HG03439 (cell line): Measurements from ENCODE around the gene CASK.
"Not testable (repeated sequence)": the region's sequence is repeated elsewhere in the genome, so short reads cannot be mapped to it uniquely, and the experiment has no call there.

Experiments used
- ATAC-seq: cut with Tn5 transposase; IDR thresholded peaks from one replicate; pipeline ENCODE4 v1.9.1; 2021; ENCODE audit warnings: mild to moderate bottlenecking, moderate library complexity; ENCODE audit not compliant: unreplicated experiment

CASK gene

DNA sequence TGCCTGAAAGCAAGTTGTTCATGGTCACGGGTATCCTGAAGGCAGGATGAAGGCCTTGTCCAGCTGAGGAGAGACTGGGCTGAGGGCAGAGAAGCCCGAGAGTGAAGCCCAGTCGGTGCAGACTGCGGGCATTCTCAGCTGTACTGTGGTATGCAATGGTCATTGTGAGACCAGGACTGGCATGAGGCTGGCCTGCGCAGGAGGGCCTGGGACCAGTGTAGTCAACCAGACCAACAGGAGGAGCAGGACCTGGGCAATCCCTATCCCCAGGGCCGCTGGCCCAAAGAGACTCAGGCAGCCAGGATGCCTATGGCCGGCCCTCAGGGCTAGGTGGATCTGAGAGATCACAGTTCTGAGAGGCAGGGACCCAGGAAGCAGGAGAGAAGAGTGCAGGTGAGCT, 394.6 kb downstream of the CASK start:
- no peak for ATAC-seq

DNA sequence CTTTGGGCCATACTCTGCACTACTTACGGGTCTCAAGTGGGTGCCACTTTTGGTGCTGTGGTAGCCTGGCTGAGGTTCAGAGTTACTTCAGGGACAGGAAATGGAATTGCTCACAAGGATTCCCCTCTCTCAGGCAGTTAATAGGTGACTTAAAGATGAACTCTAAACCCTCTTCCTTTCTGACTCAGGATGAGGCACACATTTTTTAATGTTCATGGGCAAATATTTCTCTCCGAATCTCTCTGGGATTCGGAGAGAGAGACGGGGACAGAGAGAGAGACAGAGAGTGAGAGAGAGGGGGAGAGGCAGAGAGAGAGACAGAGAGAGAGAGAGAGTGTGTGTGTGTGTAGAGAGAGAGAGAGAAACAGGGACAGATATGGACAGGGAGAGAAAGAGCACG, 396.4 kb downstream of the CASK start:
- no peak for ATAC-seq

DNA sequence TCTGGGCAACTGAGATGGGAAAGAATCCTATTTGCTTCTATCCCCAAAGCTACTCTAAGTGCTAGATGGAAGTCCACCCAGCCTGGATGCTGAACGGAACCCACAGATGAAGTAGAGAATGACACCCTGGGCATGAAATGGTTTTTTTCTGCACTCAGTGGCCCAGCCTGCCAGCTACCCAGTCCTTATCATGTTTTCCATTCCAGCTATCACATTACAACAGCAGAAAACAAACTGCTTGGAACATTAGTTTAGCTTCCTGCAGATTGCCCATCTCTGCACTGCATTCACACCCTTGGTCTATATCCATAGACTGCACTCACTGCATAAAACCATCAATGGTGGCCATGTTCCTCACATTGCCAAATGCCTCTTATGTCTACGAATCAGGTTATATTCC, 397.1 kb downstream of the CASK start:
- no peak for ATAC-seq

DNA sequence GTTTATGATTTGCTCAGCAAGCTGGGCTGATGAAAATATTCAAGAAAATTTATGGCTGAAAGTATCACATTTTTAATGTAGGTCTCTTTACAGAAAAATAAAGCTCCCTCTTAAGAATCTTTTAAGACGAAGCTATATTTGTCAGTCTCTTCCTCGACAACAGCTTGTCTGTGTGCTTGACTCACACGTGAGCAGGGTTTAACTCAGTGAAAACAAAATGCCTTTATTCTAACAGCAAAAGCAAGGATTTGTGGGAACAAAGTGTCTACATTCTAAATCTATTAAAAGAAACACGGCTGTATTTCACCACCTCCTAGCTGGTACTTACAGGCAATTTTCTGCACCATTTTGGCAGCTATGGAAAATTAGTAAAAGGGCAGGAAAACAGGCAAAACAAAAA, 400.7 kb downstream of the CASK start:
- ATAC-seq = no peak

DNA sequence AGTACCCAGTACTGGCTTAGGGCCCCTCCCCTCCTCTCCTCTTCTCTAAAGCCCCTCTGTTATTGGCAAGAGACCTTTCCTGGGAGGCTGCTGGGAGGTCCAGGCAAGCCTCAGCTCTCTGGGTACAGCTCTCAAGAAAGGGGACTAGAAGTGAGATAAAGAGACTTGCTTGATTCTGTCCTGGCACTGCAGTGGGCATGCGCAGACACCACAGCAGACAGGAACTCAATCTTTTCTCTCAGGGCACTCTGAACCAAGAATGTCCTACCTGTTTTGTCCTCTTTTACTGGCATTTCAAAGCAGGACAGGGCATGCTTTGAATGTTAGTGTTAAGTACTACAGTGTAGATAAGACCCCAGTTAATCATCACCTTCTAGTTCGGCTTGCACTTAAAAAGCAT, 401.3 kb downstream of the CASK start:
- no peak for ATAC-seq

DNA sequence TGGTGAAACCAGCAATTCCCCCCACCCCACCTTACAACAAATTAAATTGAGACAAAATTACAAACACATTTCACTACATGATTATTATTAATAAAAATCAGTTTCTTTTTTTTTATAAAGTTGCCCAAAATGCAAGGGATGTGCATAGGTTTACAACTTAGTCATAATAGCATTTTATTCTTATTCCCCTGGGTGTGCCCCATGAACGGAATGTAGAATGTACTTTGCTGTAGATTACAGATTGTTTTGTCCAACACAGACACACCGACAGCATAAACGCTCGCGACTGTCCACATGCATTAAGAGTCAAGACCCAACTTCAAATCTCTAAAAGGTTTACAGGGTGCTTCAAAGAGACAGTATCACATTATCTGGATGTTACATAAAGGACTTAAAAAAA, 403.9 kb downstream of the CASK start:
- no peak for ATAC-seq

DNA sequence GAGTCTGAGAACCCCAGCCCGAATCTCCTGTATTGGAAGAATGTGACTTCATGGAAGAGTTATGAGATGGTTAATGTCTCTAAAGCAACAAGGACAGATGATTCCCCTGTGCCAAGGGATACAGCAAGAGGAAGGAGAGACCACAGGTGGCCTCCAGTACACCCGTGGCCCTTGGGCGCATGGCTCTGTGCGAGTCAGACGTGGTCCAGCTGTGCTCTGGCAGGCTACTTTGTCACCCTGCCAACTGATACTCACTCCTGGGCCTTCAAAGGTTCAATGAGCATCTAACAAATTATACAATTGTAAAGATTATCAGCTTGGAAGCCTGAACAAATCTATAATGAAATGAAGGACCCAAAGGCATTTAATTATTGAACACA, 404.5 kb downstream of the CASK start:
- ATAC-seq = no peak

DNA sequence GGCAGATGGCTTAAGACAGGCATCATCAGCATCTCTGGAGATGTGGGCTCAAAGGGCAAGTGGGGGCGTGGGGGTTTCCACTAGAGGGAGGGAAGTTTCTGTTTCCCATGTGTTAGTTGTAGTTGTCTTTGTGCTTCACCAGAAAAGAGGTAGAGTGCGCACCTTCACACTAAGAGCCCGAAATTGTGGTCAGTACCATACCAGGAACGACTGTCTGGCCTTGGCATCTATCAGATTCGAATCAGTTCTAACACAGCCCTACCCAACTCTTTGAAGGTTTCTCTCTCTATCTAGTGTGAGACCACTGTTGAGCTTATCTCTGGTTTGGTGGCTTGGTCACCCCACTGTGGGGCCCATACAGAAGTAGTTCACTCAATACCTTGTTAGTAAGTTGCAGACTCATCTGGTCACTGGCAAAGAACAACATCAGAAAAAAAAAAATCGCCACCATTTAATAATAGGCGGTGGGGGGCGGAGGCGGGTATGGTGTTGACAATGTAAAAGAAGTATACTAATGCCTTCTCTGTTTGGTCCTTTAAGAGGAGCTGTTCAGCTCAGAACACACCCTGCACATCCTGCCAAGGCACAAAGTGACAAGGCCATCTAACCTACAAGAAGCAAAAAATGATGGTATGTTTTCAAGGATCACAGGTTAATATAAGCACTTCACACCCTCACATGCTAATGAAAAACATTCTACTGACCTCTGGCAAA, 405.1 kb downstream of the CASK start:
- ATAC-seq = no peak

DNA sequence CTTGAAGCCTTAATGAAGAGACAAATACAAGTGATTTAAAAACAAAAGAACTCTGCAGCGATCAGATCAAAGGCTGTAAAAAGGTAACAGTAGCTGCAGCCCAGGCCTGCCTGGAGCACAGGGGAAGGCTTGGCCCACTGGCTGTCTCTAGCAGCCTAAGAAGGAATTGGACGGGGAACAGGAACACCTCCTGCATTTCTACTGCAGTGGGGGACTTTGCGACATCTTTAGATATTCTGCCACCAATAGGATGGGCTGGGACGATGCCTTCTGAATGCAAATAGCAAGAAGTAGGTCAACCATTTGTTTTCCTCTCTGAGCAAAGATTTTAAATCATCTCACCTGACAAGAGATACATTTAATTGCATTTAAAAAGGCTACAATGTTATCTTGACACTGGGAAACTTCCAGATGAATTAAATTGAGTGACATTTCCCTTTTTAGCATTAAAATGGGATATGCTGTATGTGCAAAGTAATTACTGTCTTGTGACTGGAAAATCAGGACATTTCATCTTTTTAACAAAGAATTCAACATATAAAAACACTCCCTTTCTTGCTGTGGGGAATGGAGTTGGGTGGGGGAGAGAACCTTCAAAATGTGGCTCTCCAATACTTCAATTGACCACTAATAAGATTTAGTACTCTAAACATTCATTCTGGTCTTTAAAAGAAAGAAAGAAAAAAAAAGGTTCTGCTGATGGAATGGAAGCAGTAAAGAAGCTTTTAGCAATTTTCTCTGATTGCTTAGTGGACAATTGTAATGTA, 406.2 kb downstream of the CASK start:
- no peak for ATAC-seq

DNA sequence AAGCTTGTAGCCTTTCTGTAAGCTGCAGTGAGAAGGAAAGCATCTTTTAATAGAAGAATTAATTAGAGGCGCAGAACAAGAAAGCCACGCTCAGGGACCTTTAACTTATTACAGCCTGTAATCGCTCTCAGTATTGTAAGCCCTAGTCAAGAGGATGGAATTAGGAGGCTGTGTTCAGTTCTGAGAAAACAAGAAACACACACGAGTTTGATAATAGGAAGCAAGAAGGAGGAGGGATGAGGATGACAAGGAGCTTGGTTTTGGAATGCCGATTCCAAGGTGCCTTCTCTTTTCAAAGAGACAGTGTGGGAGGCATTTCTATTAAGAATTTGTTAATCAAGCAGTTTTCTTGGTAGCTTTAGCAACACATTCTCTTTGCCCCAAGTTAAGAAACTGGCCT, 406.9 kb downstream of the CASK start:
- ATAC-seq = no peak

DNA sequence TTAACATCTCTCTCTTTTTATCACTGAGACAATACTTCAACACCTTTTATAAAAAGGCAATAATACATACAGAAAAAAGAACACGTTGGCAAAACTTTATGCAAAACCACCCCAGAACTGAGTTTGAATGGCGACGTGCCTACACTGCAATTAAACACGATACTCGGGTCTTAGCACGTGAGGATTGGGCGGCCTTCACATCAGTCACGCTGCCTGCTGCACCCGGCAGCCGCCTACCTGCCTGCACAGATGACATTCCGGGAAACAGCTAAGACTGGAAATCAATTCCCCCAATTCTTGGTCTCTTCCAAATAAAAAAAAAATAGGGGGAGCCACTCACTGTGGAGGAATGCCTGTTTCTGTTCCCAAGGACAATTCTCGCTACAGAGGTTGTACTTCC, 408.0 kb downstream of the CASK start:
- ATAC-seq = no peak

DNA sequence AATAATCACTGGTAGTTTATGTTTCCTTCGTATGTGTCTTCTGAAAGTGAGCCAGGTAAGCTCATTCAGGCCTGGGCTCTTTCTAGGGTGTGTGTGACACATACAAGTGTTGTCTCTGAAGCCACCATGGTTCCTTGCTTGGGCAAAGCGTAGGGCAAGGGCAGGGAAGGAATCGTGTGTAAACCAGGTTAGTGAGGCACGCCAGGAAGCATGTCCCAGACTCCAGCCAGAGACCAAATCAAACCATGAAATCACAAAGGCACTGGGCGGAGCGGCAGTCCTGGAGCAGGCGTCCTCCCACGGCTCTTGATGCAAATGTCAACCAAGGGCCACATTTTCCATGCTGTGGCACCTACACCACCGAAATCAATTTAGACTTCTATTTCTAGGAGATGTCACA, 409.2 kb downstream of the CASK start:
- no peak for ATAC-seq

DNA sequence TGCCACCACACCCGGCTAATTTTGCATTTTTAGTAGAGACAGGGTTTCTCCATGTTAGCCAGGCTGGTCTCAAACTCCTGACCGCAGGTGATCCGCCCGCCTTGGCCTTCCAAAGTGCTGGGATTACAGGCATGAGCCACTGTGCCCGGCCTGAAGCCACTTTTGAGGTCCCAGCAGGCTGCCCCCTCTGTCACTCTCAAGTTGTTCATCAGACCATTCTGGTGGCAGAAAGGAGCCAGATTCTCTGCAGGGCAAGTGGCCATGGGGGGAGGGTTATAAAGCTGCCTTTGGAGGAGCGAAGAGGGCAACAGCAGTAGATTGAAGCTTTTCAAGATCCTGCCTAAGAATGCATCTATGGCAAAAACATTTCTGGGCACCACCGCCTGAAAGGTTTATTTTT, 410.5 kb downstream of the CASK start:
- not testable (repeated sequence) for ATAC-seq

DNA sequence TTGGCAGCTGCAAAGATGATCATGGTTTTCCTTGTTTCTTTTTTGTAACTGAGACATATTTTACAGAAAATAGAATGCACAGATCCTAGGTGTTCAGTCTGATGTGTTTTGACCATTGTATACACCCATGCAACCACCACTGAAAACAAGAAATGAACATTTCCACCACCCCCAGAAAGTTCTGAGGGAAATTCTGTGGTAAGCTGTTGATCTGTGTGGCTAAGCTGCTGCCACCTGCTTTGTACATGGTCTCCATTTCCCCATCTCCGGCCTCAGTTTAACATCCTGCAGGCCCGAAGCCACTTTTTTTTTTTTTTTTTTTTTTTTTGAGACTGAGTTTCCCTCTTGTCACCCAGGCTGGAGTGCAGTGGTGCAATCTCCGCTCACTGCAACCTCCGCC, 411.0 kb downstream of the CASK start:
- ATAC-seq = peak; percentile 92

DNA sequence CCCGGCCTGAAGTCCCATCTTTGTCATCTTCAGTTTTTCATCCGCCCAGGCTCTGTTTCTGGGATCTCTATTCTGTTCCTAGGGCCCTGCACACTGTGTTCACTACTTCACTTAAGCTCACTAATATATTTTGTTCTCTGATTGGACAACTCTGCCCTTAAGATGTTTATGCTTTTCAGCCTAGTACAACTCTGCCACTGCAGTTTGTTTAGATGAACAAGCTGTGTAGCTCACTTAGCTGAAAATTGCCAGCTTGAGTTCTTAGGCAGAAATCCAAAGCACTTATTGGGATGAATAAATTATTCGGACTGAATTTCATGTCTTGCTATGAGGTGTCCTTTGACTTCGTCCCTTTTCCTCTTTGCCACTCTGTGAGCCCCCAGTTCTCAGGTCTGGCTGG, 415.4 kb downstream of the CASK start:
- ATAC-seq = no peak

DNA sequence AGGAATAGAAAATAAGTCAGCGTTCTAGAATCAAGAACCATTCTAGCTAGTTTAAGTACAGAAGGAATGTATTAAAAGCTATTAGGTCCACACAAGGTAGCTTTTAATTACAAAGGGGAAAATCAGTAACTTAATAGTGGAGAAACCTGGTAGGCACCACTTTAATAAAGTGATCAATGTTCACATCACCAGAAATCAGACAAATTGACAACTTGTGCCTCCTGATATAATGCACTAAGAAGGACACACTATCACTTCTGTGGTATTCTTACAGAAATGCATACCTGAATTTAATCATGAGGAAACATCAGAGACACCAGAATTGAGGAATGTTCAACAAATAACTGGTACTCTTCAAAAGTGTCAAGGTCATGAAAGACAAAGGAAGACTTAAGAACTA, 421.4 kb downstream of the CASK start:
- no peak for ATAC-seq

DNA sequence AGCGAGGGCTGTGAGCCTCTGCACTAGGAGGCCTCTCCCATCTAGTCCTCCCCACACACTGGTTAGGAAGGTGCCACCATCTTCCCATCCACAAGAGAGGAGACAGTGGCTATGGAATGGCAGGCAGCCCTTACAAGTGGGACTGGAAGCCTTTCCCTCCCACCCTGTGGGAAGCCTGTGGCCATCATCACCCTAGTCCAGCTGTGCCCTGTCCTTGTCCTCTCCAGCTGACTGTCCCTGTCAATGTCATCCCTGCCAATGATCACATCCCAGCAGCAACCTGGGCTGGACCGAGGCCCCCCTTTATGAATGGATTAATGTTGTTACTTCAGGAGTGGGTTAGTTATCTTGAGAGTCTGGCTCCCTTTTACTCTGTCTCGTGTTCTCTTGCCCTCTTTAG, 423.4 kb downstream of the CASK start:
- no peak for ATAC-seq

DNA sequence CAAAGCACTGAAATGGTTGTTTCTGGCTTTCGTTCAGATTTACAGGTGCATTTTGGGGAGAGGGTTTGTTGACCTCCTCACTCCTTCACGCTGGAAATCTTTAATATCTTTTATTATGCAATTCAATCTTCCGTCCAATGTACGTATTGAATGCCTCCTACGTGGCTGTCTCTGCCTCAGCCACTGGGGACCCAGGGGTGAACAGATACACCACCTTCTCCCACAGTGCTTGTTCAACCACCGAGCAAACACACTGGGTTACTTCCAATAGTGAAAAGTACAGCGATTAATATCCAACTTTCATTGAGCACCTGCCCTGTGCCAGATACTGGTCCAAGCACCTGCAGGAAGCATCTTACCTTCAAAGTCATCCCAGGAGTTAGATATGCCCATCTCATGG, 424.2 kb downstream of the CASK start:
- ATAC-seq = no peak

DNA sequence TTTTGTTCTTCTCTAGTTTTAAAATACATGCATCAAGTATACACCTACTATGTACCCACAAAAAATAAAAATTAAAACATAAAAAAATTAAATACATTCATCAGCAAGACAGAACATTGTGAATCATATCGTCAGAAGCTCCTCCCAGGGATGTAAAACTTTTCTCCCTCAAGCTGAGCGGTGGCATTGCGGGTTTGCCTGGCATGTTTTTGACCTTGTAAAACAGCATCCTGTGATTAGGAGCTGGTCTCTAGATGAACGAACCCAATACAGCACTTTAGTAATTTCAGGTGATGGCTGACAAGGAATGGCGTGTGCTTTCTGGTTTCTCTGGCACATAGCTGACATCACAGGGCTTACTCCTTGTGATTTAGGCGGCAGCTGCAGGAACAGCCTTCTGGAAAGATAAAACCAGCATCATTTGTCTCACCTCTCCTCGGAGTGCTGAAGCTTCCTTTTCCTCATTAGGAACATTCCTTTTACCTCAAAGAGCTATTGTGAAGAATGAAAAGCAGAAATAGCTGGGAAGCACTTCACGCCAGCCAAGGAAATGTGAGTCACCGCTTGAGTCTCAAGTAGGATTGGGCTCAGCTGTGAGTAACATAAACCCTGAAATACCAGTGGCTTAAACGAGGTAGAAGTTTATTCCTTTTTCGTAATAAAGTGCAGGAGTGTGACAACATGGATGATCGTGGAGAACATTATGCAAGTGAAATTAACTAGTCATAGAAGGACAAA, 431.9 kb downstream of the CASK start:
- ATAC-seq = no peak

DNA sequence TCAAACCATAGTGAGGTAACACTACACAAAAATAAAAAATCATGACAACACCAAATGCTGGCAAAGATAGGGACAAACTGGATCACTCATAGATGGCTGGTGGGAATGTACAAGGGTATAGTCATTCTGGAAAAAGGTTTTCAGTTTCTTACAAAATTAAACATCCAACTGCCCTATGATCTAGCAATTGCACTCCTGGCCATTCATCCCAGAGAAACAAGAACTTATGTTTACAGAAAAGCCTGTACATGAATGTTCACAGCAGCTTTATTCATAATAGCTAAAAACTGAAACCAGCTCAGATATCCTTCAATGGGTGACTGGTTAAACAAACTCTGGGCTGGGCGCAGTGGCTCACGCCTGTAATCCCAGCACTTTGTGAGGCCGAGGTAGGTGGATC, 432.9 kb downstream of the CASK start:
- no peak for ATAC-seq

DNA sequence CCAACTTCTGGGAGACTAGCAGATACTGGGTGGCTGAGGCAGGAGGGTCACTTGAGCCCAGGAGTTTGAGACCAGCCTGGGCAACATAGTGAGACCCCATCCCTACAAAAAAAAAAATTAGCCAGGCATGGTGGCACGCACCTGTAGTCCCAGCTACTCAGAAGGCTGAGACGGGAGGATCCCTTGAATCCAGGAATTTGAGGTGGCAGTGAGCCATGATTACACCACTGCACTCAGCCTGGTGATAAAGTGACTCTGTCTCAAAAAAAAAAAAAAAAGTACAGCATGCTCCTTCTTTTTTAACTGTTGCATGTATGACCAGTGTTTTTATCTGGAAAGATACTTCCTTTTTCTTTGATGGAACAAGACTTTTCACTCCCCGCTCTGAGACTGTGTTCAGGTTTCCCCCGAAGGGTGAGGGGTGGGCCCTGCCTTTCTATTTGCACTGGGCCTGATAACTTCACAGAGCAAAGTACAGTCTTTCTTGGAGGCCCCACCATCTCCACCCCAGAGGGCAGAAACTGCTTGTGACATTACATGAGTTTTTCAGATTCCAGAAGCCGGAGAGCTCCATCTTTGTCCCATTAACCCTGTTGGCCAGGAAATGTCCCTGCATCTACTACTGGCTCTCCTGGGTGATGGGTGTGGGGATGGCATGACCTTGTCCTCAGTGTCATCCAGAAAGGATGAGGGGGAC, 441.1 kb downstream of the CASK start:
- no peak for ATAC-seq
